Subcutaneous abdominal adipose tissue (tissue), 5 donors: ENCODE data around the gene GNAZ.

Source experiments
- H3K27ac ChIP-seq: one replicate; pipeline ENCODE4 v1.7.0; 2013; ENCODE audit warnings: low read depth, mild to moderate bottlenecking, inconsistent platforms, low read length, moderate library complexity
- H3K27me3 ChIP-seq, 5 donors: one replicate each; pipeline ENCODE4 v1.7.0; 2013; ENCODE audit warnings: low read length in 5 of 5, inconsistent platforms in 1 of 5; ENCODE audit not compliant: control insufficient read depth in 5 of 5, insufficient read depth in 4 of 5
- H3K36me3 ChIP-seq, 5 donors: one replicate each; pipeline ENCODE4 v1.7.0; 2013; ENCODE audit warnings: low read length in 5 of 5; ENCODE audit not compliant: control insufficient read depth in 5 of 5, insufficient read depth in 5 of 5
- H3K4me1 ChIP-seq, 5 donors: one replicate each; pipeline ENCODE4 v1.7.0; 2013; ENCODE audit warnings: low read length in 5 of 5, mild to moderate bottlenecking in 3 of 5, moderate library complexity in 1 of 5; ENCODE audit not compliant: control insufficient read depth in 5 of 5, insufficient read depth in 5 of 5
- H3K4me3 ChIP-seq, 5 donors: one replicate each; pipeline ENCODE4 v1.7.0; 2013; ENCODE audit warnings: low read length in 5 of 5, low read depth in 1 of 5
- H3K9ac ChIP-seq, 5 donors: one replicate each; pipeline ENCODE4 v1.7.0; 2013; ENCODE audit warnings: low read length in 5 of 5, mild to moderate bottlenecking in 4 of 5, moderate library complexity in 3 of 5
- H3K9me3 ChIP-seq, 5 donors: one replicate each; pipeline ENCODE4 v1.7.0; 2013; ENCODE audit warnings: low read length in 5 of 5; ENCODE audit not compliant: control insufficient read depth in 5 of 5
- donor health status: healthy.
- donor health status: healthy.
- donor health status: healthy.
- donor health status: healthy.
- donor health status: healthy.

GNAZ gene

DNA sequence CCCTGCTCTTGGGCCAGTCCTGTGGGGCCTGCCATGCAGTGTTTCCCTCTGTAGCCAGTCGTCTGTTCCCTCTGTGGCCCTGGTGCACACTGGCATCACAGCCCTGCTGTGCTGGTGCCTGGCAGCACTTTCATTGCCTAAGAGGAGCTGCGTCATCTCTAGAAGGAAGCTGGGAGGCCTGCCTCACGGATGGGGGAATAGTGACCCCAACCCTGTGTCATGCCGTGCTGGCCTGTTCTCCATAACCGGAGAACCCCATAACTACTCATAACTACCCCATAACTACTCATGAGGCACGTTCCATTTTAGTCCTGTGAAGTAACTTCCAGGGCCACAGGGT is 88.9 kb downstream of the GNAZ start:
- H3K4me3 ChIP-seq: no peak overlapping the region
- no peak overlapping the region for H3K27ac ChIP-seq
- H3K9me3 ChIP-seq: no peaks in the 10 kb centered on the region
- H3K9ac ChIP-seq: no peak overlapping the region
- peaks cover 0 to 6% (median 0%) of the 10 kb centered on the region in 5 donors for H3K36me3 ChIP-seq
- H3K4me1 ChIP-seq: peaks cover 0 to 9% (median 8%) of the 10 kb centered on the region in 5 donors
- H3K27me3 ChIP-seq: no peaks in the 10 kb centered on the region

DNA sequence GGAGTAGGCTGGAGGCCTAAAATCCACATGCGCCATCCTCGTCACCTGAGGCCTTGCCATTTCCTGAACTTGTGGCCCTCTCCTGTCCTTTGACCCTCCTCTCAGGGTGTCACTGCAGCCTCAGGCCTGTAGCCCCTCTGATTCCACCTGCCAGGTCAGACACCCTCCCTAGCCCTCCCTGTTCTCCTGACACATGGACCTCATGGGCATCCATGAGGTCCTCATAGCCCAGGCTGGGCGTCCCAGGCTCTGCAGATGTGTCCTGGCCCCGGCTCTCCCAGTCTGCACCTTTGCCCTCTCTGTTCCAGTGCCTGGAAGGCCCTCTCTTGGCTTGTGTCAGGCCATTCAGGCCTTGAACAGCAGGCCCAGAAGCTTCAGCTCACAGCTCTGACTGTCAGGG is 90.7 kb downstream of the GNAZ start:
- no peak overlapping the region for H3K4me3 ChIP-seq
- no peak overlapping the region for H3K9ac ChIP-seq
- H3K9me3 ChIP-seq: peaks cover 0 to 4% (median 0%) of the 10 kb centered on the region in 5 donors
- H3K27me3 ChIP-seq: no peaks in the 10 kb centered on the region
- H3K27ac ChIP-seq: no peak overlapping the region
- peaks cover 0 to 3% (median 0%) of the 10 kb centered on the region in 5 donors for H3K36me3 ChIP-seq
- H3K4me1 ChIP-seq: peaks cover 0 to 12% (median 8%) of the 10 kb centered on the region in 5 donors

GRCh38 chr22:23161574-23161973 is 91.3 kb downstream of the GNAZ start:
- H3K36me3 ChIP-seq: peaks cover 0 to 3% (median 0%) of the 10 kb centered on the region in 5 donors
- H3K4me1 ChIP-seq: peaks cover 0 to 12% (median 8%) of the 10 kb centered on the region in 5 donors
- no peaks in the 10 kb centered on the region for H3K27me3 ChIP-seq
- H3K9me3 ChIP-seq: peaks cover 0 to 4% (median 0%) of the 10 kb centered on the region in 5 donors
- no peak overlapping the region for H3K9ac ChIP-seq
- no peak overlapping the region for H3K27ac ChIP-seq
- no peak overlapping the region for H3K4me3 ChIP-seq

GRCh38 chr22:23163665-23164064 is 93.3 kb downstream of the GNAZ start:
- no peak overlapping the region for H3K9ac ChIP-seq
- H3K4me3 ChIP-seq: no peak overlapping the region
- H3K4me1 ChIP-seq: peaks cover 0 to 12% (median 8%) of the 10 kb centered on the region in 5 donors
- H3K36me3 ChIP-seq: peaks cover 0 to 3% (median 0%) of the 10 kb centered on the region in 5 donors
- H3K27ac ChIP-seq: no peak overlapping the region
- H3K9me3 ChIP-seq: peaks cover 0 to 4% (median 0%) of the 10 kb centered on the region in 5 donors
- no peaks in the 10 kb centered on the region for H3K27me3 ChIP-seq

DNA sequence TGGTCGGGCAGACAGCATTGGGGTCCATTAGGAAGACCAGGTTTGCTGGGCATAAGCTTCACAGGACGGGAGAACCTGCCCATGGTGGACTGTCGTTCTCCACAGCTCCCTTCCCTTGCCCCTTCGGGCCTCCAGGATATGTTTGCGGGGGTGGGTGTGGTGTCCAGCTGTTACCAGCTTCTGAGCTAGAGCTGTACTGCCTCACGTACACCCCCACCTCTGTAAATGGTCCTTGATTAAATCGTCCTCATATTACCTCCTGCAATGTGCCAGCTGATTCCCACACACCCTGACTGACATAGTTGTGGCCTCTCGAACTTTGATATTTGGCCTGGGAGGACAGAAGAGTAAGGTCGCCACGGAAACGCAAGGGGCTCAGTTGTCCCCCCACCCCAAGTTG is 93.8 kb downstream of the GNAZ start:
- H3K27ac ChIP-seq: no peak overlapping the region
- H3K9me3 ChIP-seq: peaks cover 0 to 4% (median 0%) of the 10 kb centered on the region in 5 donors
- no peaks in the 10 kb centered on the region for H3K27me3 ChIP-seq
- H3K4me3 ChIP-seq: no peak overlapping the region
- peaks cover 0 to 3% (median 0%) of the 10 kb centered on the region in 5 donors for H3K36me3 ChIP-seq
- no peak overlapping the region for H3K9ac ChIP-seq
- peaks cover 0 to 12% (median 8%) of the 10 kb centered on the region in 5 donors for H3K4me1 ChIP-seq

GRCh38 chr22:23166042-23166831 is 95.9 kb downstream of the GNAZ start:
- Histone ChIP-seq H3K4me1 (peaks cover 0 to 12% (median 8%) of the 10 kb centered on the region in 5 donors), H3K27me3 (no peaks in the 10 kb centered on the region), H3K27ac (no peak overlapping the region), H3K4me3 (no peak overlapping the region), H3K9ac (no peak overlapping the region), H3K9me3 (peaks cover 0 to 4% (median 0%) of the 10 kb centered on the region in 5 donors), H3K36me3 (no peaks in the 10 kb centered on the region)

DNA sequence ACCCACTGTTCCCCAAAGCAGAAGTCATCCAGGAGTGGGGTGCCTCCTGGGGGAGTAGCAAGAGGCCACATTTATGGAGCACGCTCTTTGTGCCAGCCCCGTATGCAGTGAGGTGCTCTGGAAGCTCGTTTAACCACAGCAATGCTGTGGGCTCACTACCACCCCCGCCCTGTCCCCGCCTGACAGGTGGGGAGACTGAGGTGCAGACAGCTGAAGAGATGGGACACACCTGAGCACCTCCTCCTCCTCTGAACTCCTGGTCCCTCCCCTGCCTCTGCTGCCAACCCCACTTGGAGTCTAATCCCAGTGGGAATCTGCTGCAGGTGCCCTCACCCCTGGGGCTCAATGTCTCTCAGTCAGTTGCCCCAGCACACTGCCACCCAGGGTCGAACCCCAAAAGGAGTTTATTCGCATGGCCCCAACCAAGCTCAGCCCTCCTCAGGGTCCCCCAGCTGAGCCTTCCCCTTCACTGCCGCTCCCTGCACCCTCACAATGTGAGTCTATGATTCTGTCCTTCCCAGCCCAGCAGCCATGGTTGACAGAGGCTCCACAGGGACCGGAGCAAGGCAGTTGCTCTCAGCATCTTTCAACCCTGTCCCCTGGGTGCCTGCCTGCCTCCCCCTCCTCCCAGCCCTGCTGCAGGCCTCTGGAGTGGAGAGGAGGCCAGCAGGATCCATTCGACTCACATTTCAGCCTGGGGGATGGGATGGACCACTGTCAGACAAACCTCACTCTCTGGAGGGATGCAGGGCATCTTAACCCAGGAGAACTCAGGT is 96.7 kb downstream of the GNAZ start:
- Histone ChIP-seq H3K9ac (no peak overlapping the region), H3K4me3 (no peak overlapping the region), H3K4me1 (peaks cover 0 to 12% (median 8%) of the 10 kb centered on the region in 5 donors), H3K36me3 (no peaks in the 10 kb centered on the region), H3K27me3 (no peaks in the 10 kb centered on the region), H3K9me3 (peaks cover 0 to 4% (median 0%) of the 10 kb centered on the region in 5 donors), H3K27ac (no peak overlapping the region)

- Histone ChIP-seq H3K27me3 (no peaks in the 10 kb centered on the region), H3K9me3 (peaks cover 0 to 4% (median 0%) of the 10 kb centered on the region in 5 donors), H3K9ac (no peak overlapping the region), H3K36me3 (no peaks in the 10 kb centered on the region), H3K27ac (no peak overlapping the region), H3K4me3 (no peak overlapping the region), H3K4me1 (peaks cover 0 to 10% (median 7%) of the 10 kb centered on the region in 5 donors)
These were observed 98.2 kb downstream of the GNAZ start for GRCh38 chr22:23168391-23169042.

DNA sequence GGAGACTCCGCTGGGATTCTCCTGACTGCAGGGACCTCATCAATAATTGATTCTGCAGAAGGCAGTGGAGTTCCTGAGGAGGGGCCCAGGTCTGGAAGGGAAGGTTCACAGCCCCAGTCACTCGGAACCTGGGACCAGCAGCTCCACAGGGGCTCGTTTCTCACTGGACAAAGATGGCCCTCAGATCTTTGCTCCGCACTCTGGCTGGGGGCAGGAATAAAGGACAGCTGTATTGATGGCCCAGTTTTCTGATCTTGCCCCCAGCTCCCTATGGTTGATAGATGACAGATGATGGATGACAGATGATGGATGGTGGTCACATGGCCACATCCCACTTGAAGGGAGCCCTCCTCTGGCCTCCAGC is 98.7 kb downstream of the GNAZ start:
- no peak overlapping the region for H3K4me3 ChIP-seq
- peaks cover 0 to 5% (median 3%) of the 10 kb centered on the region in 5 donors for H3K4me1 ChIP-seq
- peaks cover 0 to 4% (median 0%) of the 10 kb centered on the region in 5 donors for H3K9me3 ChIP-seq
- H3K9ac ChIP-seq: no peak overlapping the region
- H3K27me3 ChIP-seq: no peaks in the 10 kb centered on the region
- H3K27ac ChIP-seq: no peak overlapping the region
- H3K36me3 ChIP-seq: no peaks in the 10 kb centered on the region
